Measurements from ENCODE around the gene DNAJC15.

- TF ChIP-seq ZNF274 (IDR thresholded peaks at IDR 0.05; ENCODE audit: low read depth, low read length): no peak
- no peak for TF ChIP-seq YY1 (IDR thresholded peaks at IDR 0.05; ENCODE audit: insufficient read depth, insufficient read length)
- no peak for TF ChIP-seq SUZ12 (IDR thresholded peaks at IDR 0.05; ENCODE audit: extremely low read depth, insufficient read depth, insufficient read length)
These were observed 131.5 kb downstream of the DNAJC15 start for GRCh38 chr13:43154839-43155238.
